GM23248 (cell line): ENCODE data around the gene SULT1C4. TPM values are rescaled to one million over a fixed set of nuclear protein-coding genes. Genes with fewer than 3 reads are reported as not detected.

Experiments used
- DNase-seq: peaks from one replicate; pipeline ENCODE4 v3.0.0-alpha.2; 2015
- H2AFZ ChIP-seq: fragments of 200-600 bp; sonication (generic); 2 replicates; pipeline ENCODE4 v1.6.1; 2016; ENCODE audit warnings: antibody characterized with exemption
- H3F3A ChIP-seq: fragments of 200-600 bp; sonication (generic); 2 replicates; pipeline ENCODE4 v1.6.1; 2016; ENCODE audit warnings: mild to moderate bottlenecking, antibody characterized with exemption, mixed run types; ENCODE audit not compliant: insufficient read depth
- H3K27ac ChIP-seq: fragments of 200-600 bp; sonication (generic); 2 replicates; pipeline ENCODE4 v1.5.1; 2016; ENCODE audit warnings: mild to moderate bottlenecking
- H3K27me3 ChIP-seq: fragments of 200-600 bp; sonication (generic); replicated peaks from 2 replicates; pipeline ENCODE4 v1.6.1; 2016; ENCODE audit warnings: mild to moderate bottlenecking; ENCODE audit not compliant: insufficient read depth
- H3K36me3 ChIP-seq: fragments of 200-600 bp; sonication (generic); 2 replicates; pipeline ENCODE4 v1.6.1; 2016; ENCODE audit warnings: low read depth, mild to moderate bottlenecking
- H3K4me1 ChIP-seq: fragments of 200-600 bp; sonication (generic); 2 replicates; pipeline ENCODE4 v1.6.1; 2016; ENCODE audit warnings: mild to moderate bottlenecking; ENCODE audit not compliant: insufficient read depth
- H3K4me2 ChIP-seq: fragments of 200-600 bp; sonication (generic); one replicate; pipeline ENCODE4 v1.6.1; 2016; ENCODE audit warnings: mild to moderate bottlenecking; ENCODE audit not compliant: unreplicated experiment
- H3K4me3 ChIP-seq: fragments of 200-600 bp; sonication (generic); 2 replicates; pipeline ENCODE4 v1.5.1; 2016; ENCODE audit warnings: mild to moderate bottlenecking
- H3K79me2 ChIP-seq: fragments of 200-600 bp; sonication (generic); 2 replicates; pipeline ENCODE4 v1.6.1; 2016; ENCODE audit warnings: mild to moderate bottlenecking; ENCODE audit not compliant: insufficient read depth
- H3K9ac ChIP-seq: fragments of 200-600 bp; sonication (generic); 2 replicates; pipeline ENCODE4 v1.6.1; 2016; ENCODE audit warnings: mild to moderate bottlenecking
- H3K9me2 ChIP-seq: fragments of 200-600 bp; sonication (generic); 2 replicates; pipeline ENCODE4 v1.6.1; 2016; ENCODE audit warnings: mixed run types, mild to moderate bottlenecking, moderate library complexity; ENCODE audit not compliant: insufficient read depth
- H3K9me3 ChIP-seq: fragments of 200-600 bp; sonication (generic); one replicate; pipeline ENCODE4 v1.6.1; 2017; ENCODE audit warnings: low read depth
- H4K20me1 ChIP-seq: fragments of 200-600 bp; sonication (generic); 2 replicates; pipeline ENCODE4 v1.6.0; 2016; ENCODE audit not compliant: insufficient read depth
- EZH2 ChIP-seq: fragments of 200-600 bp; sonication (generic); IDR thresholded peaks from 2 replicates; pipeline ENCODE4 v1.6.1; 2018; ENCODE audit warnings: antibody characterized with exemption, mild to moderate bottlenecking; ENCODE audit not compliant: insufficient read depth, poor library complexity, severe bottlenecking
- EZH2phosphoT487 ChIP-seq: fragments of 200-600 bp; sonication (generic); IDR thresholded peaks from 2 replicates; pipeline ENCODE4 v1.6.1; 2018; ENCODE audit warnings: antibody characterized with exemption, moderate library complexity, mild to moderate bottlenecking, low read depth; ENCODE audit not compliant: insufficient read depth
- WGBS, 2 experiments: methylation state at CpG; one replicate each; pipeline ENCODE4 v1.1.6; 2015 to 2017; ENCODE audit warnings: low lambda C conversion rate in 2 of 2, low coverage in 1 of 2; ENCODE audit errors: missing lambda C conversion rate in 2 of 2; 5-methylcytosine and 5-hydroxymethylcytosine counted together
- in situ Hi-C: fragments of 300-500 bp; cut with MboI; formaldehyde crosslinking; loops from 2 replicates; pipeline ENCODE4 v1.15.0; 2020
- polyA plus RNA-seq: library from polyadenylated mRNA; unstranded; fragments of >200 nt; fragmentation: Nextera tagmentation; extraction: Ambion mirVana; gene quantifications from 2 replicates; pipeline ENCODE4 v1.2.1, GENCODE V29; 2016
- total RNA-seq: library from RNA; depleted of rRNA; stranded (reverse); fragments of >200 nt; shearing (Covaris generic); gene quantifications from 2 replicates; pipeline ENCODE4 v1.2.3, GENCODE V29; 2014; rRNA removed

SULT1C4 gene
- not detected in 2 replicates for total RNA-seq
- polyA plus RNA-seq, result not detected in 2 replicates

GRCh38 chr2:108377815-108378630, at the start of gene SULT1C4:
TSS of gene SULT1C4 (plus strand) at chr2:108377954. CDS start at chr2:108378338, 384 bp downstream.
- in situ Hi-C loops, result no loop called here
- Histone ChIP-seq H3K4me3 (no peak within 1 kb of the TSS), H3K4me2 (no peak within 1 kb of the TSS), H2AFZ (peak within 1 kb of the TSS; percentile 20), H3K79me2 (no peaks in the 10 kb centered on the region), H3K9me3 (no peaks in the 10 kb centered on the region), H3K4me1 (no peaks in the 10 kb centered on the region), H3K9ac (no peak within 1 kb of the TSS), H3F3A (no peaks in the 10 kb centered on the region), H3K27ac (no peak within 1 kb of the TSS), H3K27me3 (no peaks in the 10 kb centered on the region), H3K36me3 (no peaks in the 10 kb centered on the region), H4K20me1 (no peaks in the 10 kb centered on the region), H3K9me2 (no peaks in the 10 kb centered on the region)
- TF ChIP-seq EZH2 (no peak), EZH2phosphoT487 (no peak)
- WGBS, 2 experiments, result 39 to 41% methylated on average over 10 to 13 of the region's 13 CpGs
- DNase-seq, result no peak

GRCh38 chr2:108329771-108330170, 48.0 kb upstream of the SULT1C4 start:
- no peaks in the 10 kb centered on the region for H3K27me3 ChIP-seq
- no peaks in the 10 kb centered on the region for H3K9me3 ChIP-seq
- peaks cover 5% of the 10 kb centered on the region for H3F3A ChIP-seq
- 60 to 64% methylated on average over 2 of the region's 2 CpGs for WGBS, 2 experiments
- H3K36me3 ChIP-seq, result no peaks in the 10 kb centered on the region
- H3K9ac ChIP-seq, result no peak overlapping the region
- H3K4me3 ChIP-seq, result no peak overlapping the region
- no peak overlapping the region for H3K27ac ChIP-seq
- in situ Hi-C loops, result no loop called here
- H3K9me2 ChIP-seq, result no peaks in the 10 kb centered on the region
- TF ChIP-seq EZH2phosphoT487 (no peak), EZH2 (no peak)
- no peaks in the 10 kb centered on the region for H3K79me2 ChIP-seq
- H2AFZ ChIP-seq, result no peak overlapping the region
- DNase-seq, result no peak
- peaks cover 9% of the 10 kb centered on the region for H3K4me1 ChIP-seq
- no peak overlapping the region for H3K4me2 ChIP-seq
- no peaks in the 10 kb centered on the region; the same call in 1 of the 2 replicates for H4K20me1 ChIP-seq

- Histone ChIP-seq H4K20me1 (no peaks in the 10 kb centered on the region; the same call in 1 of the 2 replicates), H3K27ac (no peak overlapping the region), H3K9me3 (no peaks in the 10 kb centered on the region), H2AFZ (peak overlapping the region; percentile 36; the same call in 1 of the 2 replicates), H3K4me1 (no peaks in the 10 kb centered on the region), H3K27me3 (no peaks in the 10 kb centered on the region), H3K9ac (no peak overlapping the region), H3K79me2 (no peaks in the 10 kb centered on the region), H3F3A (no peaks in the 10 kb centered on the region), H3K36me3 (no peaks in the 10 kb centered on the region), H3K4me2 (no peak overlapping the region), H3K4me3 (no peak overlapping the region), H3K9me2 (no peaks in the 10 kb centered on the region)
- in situ Hi-C loops, result no loop called here
- TF ChIP-seq EZH2, result no peak
- no peak for TF ChIP-seq EZH2phosphoT487
- DNase-seq, result no peak
- 16% methylated on average over 3 of the region's 3 CpGs for WGBS, 2 experiments
These were observed 46.8 kb upstream of the SULT1C4 start for GRCh38 chr2:108330979-108331378.

- H3K9ac ChIP-seq, result no peak overlapping the region
- H3K36me3 ChIP-seq, result no peaks in the 10 kb centered on the region
- H3K27me3 ChIP-seq, result peaks cover 8% of the 10 kb centered on the region; the same call in 1 of the 2 replicates
- DNase-seq, result no peak
- no peaks in the 10 kb centered on the region for H4K20me1 ChIP-seq
- H3K27ac ChIP-seq, result no peak overlapping the region
- H2AFZ ChIP-seq, result no peak overlapping the region
- TF ChIP-seq EZH2, result no peak
- TF ChIP-seq EZH2phosphoT487, result no peak
- H3K79me2 ChIP-seq, result no peaks in the 10 kb centered on the region
- H3K4me2 ChIP-seq, result no peak overlapping the region
- H3K4me1 ChIP-seq, result no peaks in the 10 kb centered on the region
- no peaks in the 10 kb centered on the region for H3K9me3 ChIP-seq
- in situ Hi-C loops, result no loop called here
- no peaks in the 10 kb centered on the region for H3K9me2 ChIP-seq
- H3F3A ChIP-seq, result no peaks in the 10 kb centered on the region
- 55 to 62% methylated on average over 3 of the region's 3 CpGs for WGBS, 2 experiments
- H3K4me3 ChIP-seq, result no peak overlapping the region
These were observed 31.8 kb upstream of the SULT1C4 start for GRCh38 chr2:108345951-108346350.
